ENCODE data around the gene CCL24.
"Not testable (repeated sequence)": the region's sequence is repeated elsewhere in the genome, so short reads cannot be mapped to it uniquely, and the experiment has no call there.

GRCh38 chr7:75829656-75830055 is 16.1 kb upstream of the CCL24 start:
- TF ChIP-seq POLR2AphosphoS5, POLR2A, CTCF, EP300 (IDR thresholded peaks at IDR 0.05): not testable (repeated sequence)
